NCI-H2081 treated with DMSO at 0.1 percent for 48 hours (cell line): ENCODE data around the gene TBCD.

Experiments
- DNase-seq: peaks from one replicate; lab custom pipeline; 2025; lab: John Stamatoyannopoulos, UW

The TBCD gene

GRCh38 chr17:82810644-82811430 is 59.0 kb downstream of the TBCD start:
- no peak for DNase-seq

DNA sequence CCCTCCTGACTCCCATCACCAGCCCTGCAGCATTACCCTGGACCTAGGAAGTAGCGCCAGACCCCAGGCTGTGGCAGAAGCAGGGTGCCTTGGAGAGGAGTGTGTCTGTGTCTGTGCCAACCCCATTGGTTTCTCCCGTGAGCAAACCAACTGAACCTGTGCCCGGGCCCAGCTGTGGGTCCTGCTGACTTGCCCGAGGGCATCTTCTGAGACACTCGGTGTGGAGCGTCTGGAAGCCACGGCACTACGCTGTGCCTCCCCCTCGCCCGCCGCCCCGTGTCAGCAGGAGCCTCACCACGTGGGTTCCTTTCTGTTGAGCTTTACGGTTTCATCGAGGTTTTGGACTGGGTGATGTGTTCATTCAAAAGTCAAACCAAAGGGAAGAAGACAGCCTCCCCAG is 60.2 kb downstream of the TBCD start:
- no peak for DNase-seq

GRCh38 chr17:82812601-82813000 is 60.7 kb downstream of the TBCD start:
- no peak for DNase-seq

GRCh38 chr17:82813299-82814051 is 61.6 kb downstream of the TBCD start:
- DNase-seq, result no peak

DNA sequence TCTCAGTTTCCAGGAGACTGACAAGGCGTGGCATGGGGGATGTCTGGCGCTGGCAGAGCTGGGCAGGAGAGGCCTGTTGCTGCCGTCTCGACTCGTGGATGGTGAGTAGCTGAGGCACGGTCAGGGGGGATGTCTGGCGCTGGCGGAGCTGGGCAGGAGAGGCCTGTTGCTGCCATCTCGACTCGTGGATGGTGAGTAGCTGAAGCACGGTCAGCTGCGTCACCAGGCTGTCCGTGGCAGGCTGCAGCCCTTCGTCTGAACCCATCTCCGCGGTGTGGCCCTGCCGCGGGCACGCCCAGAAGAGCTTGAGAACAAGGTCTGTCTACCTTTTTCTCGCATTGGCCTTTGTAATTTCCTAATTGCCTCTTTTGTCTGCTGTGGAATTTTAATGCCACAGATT is 63.0 kb downstream of the TBCD start:
- DNase-seq, result no peak

DNA sequence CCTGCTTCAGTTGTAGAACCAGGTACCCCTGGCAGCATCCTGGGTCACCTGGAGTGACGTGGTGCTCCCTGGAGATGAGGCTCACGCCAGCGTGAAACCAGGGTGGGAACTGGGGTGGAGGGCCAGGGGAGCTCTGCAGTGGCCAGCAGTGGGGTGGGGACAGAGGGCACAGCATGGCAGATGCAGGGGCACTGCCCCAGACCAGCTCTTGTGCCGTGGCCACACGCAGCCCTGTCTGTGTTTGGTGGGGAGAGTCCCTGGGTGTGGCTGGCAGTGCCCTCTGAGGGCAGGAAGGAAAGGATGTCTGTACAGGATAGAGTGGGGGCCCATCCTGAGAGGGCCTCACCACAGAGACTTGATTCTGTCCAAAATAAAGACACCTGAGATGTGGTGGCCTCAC is 63.5 kb downstream of the TBCD start:
- no peak for DNase-seq

DNA sequence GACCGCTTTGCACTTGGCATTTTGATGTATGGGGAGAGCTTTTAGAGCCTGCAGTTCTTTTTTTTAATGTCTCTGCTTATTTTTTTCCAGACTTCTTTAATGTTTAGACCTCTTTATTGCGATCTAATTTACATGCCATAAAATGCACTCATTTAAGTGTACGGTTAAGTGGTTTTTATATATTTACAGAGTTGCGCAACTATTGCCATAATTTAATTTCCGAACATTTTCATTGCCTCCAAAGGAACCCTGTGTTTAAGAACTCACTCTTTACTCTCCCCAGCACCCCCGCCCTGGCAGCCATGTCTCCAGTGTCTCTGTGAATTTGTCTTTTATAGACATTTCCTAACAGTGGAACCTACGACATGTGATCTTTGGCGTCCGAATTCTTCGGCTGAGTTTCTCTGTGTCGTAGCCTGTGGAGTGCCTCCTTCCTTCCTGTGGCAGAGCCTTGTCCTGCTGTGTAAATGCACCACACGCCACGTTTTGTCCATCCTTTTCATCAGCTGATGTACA is 64.0 kb downstream of the TBCD start:
- no peak for DNase-seq

- no peak for DNase-seq
Measured at GRCh38 chr17:82816358-82816757, 64.5 kb downstream of the TBCD start.

GRCh38 chr17:82817947-82818346 is 66.1 kb downstream of the TBCD start:
- DNase-seq, result no peak

- DNase-seq, result no peak
Measured at GRCh38 chr17:82820278-82821251, 68.7 kb downstream of the TBCD start.

GRCh38 chr17:82821554-82821953 is 69.7 kb downstream of the TBCD start:
- DNase-seq, result no peak

DNA sequence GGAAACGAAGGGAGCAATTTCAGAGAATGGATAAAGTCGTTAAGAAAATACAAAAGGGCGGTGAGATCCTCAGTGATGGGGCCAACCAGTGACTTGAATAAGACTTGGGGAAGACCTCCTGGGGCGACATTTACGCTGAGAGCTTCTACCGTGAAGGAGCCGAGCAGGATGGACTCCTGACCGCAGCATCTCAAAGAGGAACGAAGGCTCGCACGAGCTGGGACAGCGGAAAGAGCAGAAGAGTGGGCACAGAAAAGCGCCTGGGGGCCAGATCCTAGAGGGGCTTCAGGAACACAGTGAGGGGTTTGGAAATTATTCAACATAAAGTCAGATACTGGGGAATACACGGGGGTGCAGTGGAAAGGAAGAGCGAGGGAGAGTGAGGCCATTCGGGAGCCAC is 70.4 kb downstream of the TBCD start:
- DNase-seq, result no peak

- no peak for DNase-seq
Measured at GRCh38 chr17:82823004-82823403, 71.1 kb downstream of the TBCD start.

DNA sequence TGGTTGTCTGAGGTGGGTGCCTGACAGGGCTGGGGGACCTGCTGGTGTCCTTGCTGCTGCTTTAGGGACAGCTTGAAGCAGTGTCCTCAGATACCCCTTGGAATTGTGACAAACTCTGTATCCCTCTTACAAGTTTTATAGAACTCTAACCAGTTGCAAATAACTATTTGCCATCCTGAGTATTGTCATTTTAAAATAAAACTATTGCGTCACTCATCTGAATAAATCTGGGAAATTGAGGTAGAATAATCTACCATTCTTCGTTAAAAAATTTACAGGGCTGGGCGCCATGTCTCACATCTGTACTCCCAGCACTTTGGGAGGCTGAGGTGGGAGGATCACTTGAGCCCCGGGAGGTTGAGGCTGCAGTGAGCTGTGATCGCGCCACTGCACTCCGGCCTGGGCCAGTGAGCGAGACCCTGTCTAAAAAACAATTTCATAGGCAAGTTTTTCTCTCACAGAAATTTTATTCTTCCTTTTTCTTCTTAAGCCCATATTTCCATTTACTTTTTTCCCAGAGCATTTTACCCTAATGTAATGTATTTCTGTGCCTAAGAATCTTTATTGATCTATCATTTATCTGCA is 73.8 kb downstream of the TBCD start:
- no peak for DNase-seq

DNA sequence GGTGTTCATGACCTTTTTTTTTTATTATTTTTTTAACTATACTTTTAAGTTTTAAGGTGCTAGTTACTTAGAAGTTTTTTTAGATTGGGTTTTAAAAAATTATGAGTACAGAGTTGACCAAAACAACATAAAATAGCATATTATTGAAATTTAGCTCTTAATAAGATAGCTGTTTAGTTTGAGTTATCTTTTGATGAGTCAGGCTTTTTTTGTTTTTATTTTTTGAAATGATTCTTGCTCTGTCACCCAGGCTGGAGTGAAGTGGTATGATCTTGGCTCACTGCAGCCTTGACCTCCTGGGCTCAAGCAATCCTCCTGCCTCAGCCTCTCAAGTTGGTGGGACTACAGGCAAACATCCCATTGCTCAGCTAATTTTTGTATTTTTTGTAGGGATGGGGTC is 74.3 kb downstream of the TBCD start:
- no peak for DNase-seq

- no peak for DNase-seq
Measured at GRCh38 chr17:82826956-82827355, 75.1 kb downstream of the TBCD start.

DNA sequence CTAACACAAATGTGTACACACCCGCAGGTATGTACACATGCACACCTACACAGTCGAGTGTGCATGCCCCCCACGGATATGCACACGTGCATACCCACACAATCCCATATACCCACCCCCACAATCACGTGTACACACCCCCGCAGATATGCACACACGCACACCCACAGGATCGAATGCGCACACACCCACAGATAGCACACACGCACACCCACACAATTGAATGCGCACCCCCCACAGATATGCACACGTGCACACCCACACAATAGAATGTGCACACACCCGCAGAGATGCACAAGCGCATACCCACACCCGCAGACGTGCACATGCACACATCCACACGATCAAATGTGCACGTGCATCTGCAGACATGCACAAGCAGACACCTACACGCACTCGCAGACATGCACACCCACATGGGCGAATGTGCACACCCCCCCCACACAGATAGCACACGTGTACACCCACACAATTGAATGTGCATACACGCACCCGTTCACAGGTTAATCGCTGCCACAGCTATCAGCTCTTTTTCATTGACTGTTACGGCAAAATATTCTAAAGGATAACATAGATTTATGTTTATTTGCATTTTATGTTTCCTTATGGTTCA is 77.1 kb downstream of the TBCD start:
- DNase-seq, result no peak

GRCh38 chr17:82830249-82830661 is 78.4 kb downstream of the TBCD start:
- no peak for DNase-seq

DNA sequence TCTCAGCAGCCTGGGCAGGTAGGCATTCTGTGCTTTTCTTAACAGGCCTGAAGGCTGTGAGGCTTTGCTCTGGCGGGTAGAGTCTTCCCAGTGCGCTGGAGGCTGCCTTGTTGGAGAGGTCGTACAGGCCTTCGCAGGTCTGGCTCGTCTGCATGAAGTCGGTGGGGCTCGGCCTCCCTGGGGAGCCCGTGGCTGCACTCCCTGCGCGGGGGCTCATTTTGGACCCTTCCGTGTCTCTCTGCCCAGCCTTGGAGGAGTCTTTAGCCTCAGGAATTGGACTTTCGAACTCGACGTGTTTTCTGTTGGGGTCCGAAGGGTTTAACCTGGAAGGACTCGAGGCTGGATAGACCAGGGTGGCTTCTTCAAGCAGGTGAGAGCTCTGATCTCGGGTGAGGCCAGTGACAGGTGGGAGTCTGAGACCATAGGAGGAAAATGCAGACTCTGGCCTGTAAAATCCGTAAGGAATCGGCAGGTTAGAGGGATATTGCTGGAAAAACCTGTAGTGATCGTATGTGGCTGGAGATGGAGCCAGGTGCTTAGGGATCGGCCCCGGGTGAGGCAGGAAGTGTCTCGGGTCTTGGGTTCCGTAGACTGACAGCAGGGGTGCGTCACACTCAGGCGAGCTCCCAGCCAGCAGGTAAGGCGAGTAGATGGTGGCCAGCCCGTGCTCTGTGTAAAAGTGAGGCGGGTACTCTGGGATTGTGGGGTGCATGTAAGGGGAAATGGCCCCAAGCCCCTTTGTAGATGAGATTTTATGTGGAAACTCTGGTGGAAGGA is 79.4 kb downstream of the TBCD start:
- DNase-seq, result no peak

GRCh38 chr17:82831818-82832200 is 79.9 kb downstream of the TBCD start:
- no peak for DNase-seq

GRCh38 chr17:82832411-82832810 is 80.5 kb downstream of the TBCD start:
- DNase-seq, result no peak
